Measurements from ENCODE around the gene RRBP1.

RRBP1 gene

DNA sequence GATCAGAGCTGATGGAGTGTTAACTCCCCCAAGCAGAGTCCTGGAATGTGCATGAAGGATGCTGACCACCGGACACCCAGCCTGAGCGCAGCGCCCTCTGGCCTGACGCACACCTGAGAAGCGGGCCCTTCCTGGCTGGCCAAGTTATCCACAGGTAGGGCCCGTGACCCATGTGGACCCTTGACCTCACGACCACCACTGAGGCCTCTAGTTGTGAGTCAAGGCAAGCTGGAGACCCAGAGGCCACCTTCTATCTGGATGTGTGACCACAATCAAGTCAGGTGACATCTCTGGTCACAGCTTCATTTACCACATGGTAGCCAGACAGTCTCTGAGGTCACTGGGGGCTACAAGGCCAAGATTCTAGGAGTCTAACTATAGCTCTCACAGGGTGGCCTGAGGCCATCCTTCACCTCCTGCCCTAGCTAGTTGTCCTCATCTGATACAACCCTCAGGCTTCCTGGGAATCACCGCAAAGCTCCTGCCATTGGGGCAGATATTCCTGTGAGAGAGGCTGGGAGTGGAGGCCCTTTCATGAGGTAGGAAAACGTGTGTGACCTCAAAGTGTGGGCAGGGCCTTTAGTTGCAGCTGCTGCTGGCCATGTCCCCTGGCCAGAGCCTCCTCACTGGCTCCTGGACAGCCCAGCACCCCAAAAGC, 59.1 kb downstream of the RRBP1 start:
- Histone ChIP-seq H3K36me3 (ENCODE audit: control insufficient read depth in 4 of 4, insufficient read depth in 4 of 4, low read length in 3 of 4) (peaks cover 16 to 100% (median 70%) of the 10 kb centered on the region in 4 experiments), H3K27ac (ENCODE audit: insufficient read depth in 1 of 2, low read depth in 1 of 2, low read length in 2 of 2, poor library complexity in 1 of 2, severe bottlenecking in 2 of 2) (no peak overlapping the region)
- CTCF ChIA-PET = interaction anchor here (0.8 to 1.2 kb wide), 3 partner anchors 10 to 88 kb away, joined by 3 to 4 read pairs (median 3); no protein-coding TSS in a partner anchor

DNA sequence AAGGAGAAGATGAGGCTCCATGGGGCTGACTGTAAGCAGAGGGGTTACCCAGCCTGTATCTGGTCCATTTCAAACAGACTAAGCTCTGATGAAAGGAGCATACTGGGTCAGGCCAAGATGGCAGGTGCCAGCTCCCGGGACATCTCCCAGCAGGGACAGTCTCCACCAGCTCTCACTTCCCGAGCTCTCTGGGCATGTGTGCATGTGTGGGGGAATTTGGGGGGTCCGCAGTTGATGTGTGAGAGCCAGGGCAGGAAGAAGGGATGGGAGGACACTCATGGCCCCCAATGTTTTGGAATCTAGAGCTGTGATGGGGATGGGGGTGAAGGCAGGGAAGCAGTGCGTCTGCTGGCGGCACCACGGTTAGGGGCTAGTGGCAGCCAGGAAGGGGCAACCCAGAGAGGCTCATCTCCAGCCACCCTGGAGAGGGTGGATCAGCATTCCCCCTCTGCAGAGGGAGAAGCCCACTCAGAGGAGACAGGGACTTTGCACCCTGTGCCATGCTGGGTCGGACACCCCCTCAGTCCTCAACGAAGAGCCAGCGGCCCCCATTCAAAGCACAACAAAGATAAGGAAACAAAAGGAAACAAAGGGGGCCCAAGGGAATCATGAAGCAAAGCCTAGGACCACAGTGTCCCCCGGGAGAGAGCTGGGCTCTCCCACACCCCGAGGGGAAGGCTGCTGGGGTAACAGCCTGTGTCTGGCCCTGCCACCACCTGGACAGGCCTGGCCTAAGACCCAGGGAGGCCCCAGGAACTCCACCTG, 59.8 kb downstream of the RRBP1 start:
- CTCF ChIA-PET = interaction anchor here (0.9 to 1.8 kb wide), 3 partner anchors 12 to 87 kb away, joined by 3 to 4 read pairs (median 3); no protein-coding TSS in a partner anchor
- Histone ChIP-seq H3K9me3 (ENCODE audit: control extremely low read depth in 1 of 5, control insufficient read depth in 4 of 5, insufficient read depth in 2 of 5, low read depth in 1 of 5, low read length in 4 of 5) (no peaks in the 10 kb centered on the region), H3K4me1 (ENCODE audit: control extremely low read depth in 1 of 4, control insufficient read depth in 4 of 4, insufficient read depth in 4 of 4, low read length in 3 of 4) (no peaks in the 10 kb centered on the region), H3K27ac (ENCODE audit: insufficient read depth in 1 of 2, low read depth in 1 of 2, low read length in 2 of 2, poor library complexity in 1 of 2, severe bottlenecking in 2 of 2) (no peak overlapping the region), H3K4me3 (ENCODE audit: control insufficient read depth in 1 of 7, extremely low read depth in 1 of 7, insufficient read depth in 4 of 7, low read depth in 2 of 7, low read length in 6 of 7) (no peak overlapping the region), H3K36me3 (ENCODE audit: control insufficient read depth in 4 of 4, insufficient read depth in 4 of 4, low read length in 3 of 4) (peaks cover 16 to 98% (median 69%) of the 10 kb centered on the region in 4 experiments), H3K27me3 (replicated peaks in 2 of 5; ENCODE audit: control insufficient read depth in 4 of 5, insufficient read depth in 5 of 5, low read length in 4 of 5) (no peaks in the 10 kb centered on the region)
- DNase-seq = no peak
- WGBS (ENCODE audit: insufficient coverage) = 95% methylated on average over 10 of the region's 11 CpGs
- POLR2A ChIA-PET = no interaction called here

More for the DNA sequence above, 59.1 kb downstream of the RRBP1 start:
- no peak for DNase-seq
- Histone ChIP-seq H3K27me3 (replicated peaks in 2 of 5; ENCODE audit: control insufficient read depth in 4 of 5, insufficient read depth in 5 of 5, low read length in 4 of 5) (no peaks in the 10 kb centered on the region), H3K4me3 (ENCODE audit: control insufficient read depth in 1 of 7, extremely low read depth in 1 of 7, insufficient read depth in 4 of 7, low read depth in 2 of 7, low read length in 6 of 7) (no peak overlapping the region), H3K4me1 (ENCODE audit: control extremely low read depth in 1 of 4, control insufficient read depth in 4 of 4, insufficient read depth in 4 of 4, low read length in 3 of 4) (no peaks in the 10 kb centered on the region), H3K9me3 (ENCODE audit: control extremely low read depth in 1 of 5, control insufficient read depth in 4 of 5, insufficient read depth in 2 of 5, low read depth in 1 of 5, low read length in 4 of 5) (no peaks in the 10 kb centered on the region)
- 91% methylated on average over 8 of the region's 9 CpGs for WGBS (ENCODE audit: insufficient coverage)
- POLR2A ChIA-PET = no interaction called here

DNA sequence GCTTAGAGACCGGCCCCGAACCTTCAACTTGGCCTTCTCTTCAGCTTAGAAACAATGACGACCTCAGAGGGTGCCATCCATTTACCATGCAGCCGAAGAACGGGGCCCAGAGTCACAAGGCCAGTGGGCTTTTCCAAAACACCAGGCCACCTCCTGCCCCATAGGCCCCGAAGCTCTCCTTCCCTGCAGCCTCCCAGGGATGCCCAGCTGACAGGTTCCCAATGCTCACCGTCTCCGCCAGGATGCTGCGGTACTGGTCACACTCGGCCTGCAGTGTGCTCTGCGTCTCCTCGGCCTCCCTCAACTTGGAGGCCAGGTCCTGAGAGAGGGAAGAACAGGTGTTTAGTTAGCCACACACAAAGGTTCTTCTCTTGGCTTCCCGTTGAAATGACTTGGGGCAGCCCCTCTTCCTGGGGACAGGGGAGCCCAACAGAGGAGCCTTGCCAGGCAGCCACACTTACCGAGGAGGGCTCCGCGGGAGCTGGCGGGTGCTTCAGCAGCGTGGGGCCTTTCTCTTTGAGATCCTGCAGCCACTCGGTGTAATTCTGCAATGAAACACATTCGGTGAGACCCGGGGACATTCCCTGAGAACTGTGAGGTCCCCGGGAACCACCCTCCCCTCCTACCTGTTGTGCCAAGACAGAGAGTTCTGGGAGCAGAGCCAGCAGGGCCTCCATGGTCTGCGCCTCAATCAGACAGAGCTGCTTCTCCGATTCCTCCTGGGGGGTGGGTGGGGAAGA, 60.6 kb downstream of the RRBP1 start:
- POLR2A ChIA-PET = no interaction called here
- CTCF ChIA-PET = interaction anchor here (1.5 to 1.8 kb wide), 2 partner anchors 49 to 84 kb away, joined by 4 to 6 read pairs; no protein-coding TSS in a partner anchor

DNA sequence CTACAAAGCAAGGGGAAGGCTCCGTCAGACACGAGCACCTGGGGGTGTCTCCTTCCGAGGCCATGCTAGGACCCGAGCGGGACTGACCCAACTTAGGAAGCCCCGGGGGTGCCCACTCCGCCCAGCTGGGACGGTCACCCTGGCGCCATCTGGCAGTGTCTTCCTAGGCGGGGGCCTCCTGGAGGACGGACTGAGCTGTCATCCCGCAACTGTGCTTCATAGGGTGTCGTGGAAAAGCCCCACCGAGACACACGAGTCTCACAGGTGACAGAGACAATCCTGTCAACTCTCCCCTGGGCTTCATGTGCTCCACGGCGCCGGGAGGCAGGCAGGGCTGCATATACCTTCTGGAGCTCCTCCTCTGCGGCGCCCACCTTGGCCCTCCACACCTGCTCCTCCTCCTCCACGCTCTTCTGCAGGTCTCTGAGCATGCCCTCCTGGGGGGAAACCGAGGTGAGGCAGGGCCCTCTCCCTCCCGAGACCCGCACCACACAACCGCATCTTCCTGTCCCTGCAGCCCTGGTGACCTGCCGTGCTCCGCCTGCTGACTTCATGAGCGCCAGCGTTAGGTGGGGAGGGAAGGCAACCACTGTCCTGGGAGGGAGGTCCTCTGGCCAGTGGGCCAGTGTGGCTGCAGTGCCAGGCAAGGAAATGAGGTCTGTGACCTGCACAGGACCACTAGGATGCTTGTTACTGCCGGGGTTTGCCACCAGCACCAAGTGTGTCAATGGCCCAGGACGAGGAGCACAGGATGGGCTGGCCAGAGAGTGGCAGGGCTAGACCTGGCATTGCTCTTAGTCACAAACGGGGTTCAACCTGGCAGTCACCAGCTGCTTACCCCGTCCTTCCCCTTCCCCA, 61.4 kb downstream of the RRBP1 start:
- no peak for DNase-seq
- 97% methylated on average over 33 of the region's 33 CpGs for WGBS (ENCODE audit: insufficient coverage)
- ChIA-PET POLR2A (no interaction called here), CTCF (interaction anchor here (0.9 to 1.8 kb wide), 3 partner anchors 18 to 83 kb away, joined by 3 to 6 read pairs (median 4); no protein-coding TSS in a partner anchor)
- peaks cover 0 to 16% (median 9%) of the 10 kb centered on the region in 4 experiments for H3K4me1 ChIP-seq (ENCODE audit: control extremely low read depth in 1 of 4, control insufficient read depth in 4 of 4, insufficient read depth in 4 of 4, low read length in 3 of 4)
- H3K9me3 ChIP-seq (ENCODE audit: control extremely low read depth in 1 of 5, control insufficient read depth in 4 of 5, insufficient read depth in 2 of 5, low read depth in 1 of 5, low read length in 4 of 5) = no peaks in the 10 kb centered on the region
- H3K4me3 ChIP-seq (ENCODE audit: control insufficient read depth in 1 of 7, extremely low read depth in 1 of 7, insufficient read depth in 4 of 7, low read depth in 2 of 7, low read length in 6 of 7) = no peak overlapping the region
- H3K27ac ChIP-seq (ENCODE audit: insufficient read depth in 1 of 2, low read depth in 1 of 2, low read length in 2 of 2, poor library complexity in 1 of 2, severe bottlenecking in 2 of 2) = no peak overlapping the region
- H3K36me3 ChIP-seq (ENCODE audit: control insufficient read depth in 4 of 4, insufficient read depth in 4 of 4, low read length in 3 of 4) = peaks cover 16 to 96% (median 74%) of the 10 kb centered on the region in 4 experiments
- H3K27me3 ChIP-seq (replicated peaks in 2 of 5; ENCODE audit: control insufficient read depth in 4 of 5, insufficient read depth in 5 of 5, low read length in 4 of 5) = no peaks in the 10 kb centered on the region

More for the DNA sequence above, 60.6 kb downstream of the RRBP1 start:
- H3K4me3 ChIP-seq (ENCODE audit: control insufficient read depth in 1 of 7, extremely low read depth in 1 of 7, insufficient read depth in 4 of 7, low read depth in 2 of 7, low read length in 6 of 7) = no peak overlapping the region
- H3K27me3 ChIP-seq (replicated peaks in 2 of 5; ENCODE audit: control insufficient read depth in 4 of 5, insufficient read depth in 5 of 5, low read length in 4 of 5) = no peaks in the 10 kb centered on the region
- no peak for DNase-seq
- H3K36me3 ChIP-seq (ENCODE audit: control insufficient read depth in 4 of 4, insufficient read depth in 4 of 4, low read length in 3 of 4) = peaks cover 16 to 98% (median 71%) of the 10 kb centered on the region in 4 experiments
- no peaks in the 10 kb centered on the region for H3K9me3 ChIP-seq (ENCODE audit: control extremely low read depth in 1 of 5, control insufficient read depth in 4 of 5, insufficient read depth in 2 of 5, low read depth in 1 of 5, low read length in 4 of 5)
- 99% methylated on average over 19 of the region's 24 CpGs for WGBS (ENCODE audit: insufficient coverage)
- H3K4me1 ChIP-seq (ENCODE audit: control extremely low read depth in 1 of 4, control insufficient read depth in 4 of 4, insufficient read depth in 4 of 4, low read length in 3 of 4) = peaks cover 0 to 8% (median 4%) of the 10 kb centered on the region in 4 experiments
- H3K27ac ChIP-seq (ENCODE audit: insufficient read depth in 1 of 2, low read depth in 1 of 2, low read length in 2 of 2, poor library complexity in 1 of 2, severe bottlenecking in 2 of 2) = no peak overlapping the region

DNA sequence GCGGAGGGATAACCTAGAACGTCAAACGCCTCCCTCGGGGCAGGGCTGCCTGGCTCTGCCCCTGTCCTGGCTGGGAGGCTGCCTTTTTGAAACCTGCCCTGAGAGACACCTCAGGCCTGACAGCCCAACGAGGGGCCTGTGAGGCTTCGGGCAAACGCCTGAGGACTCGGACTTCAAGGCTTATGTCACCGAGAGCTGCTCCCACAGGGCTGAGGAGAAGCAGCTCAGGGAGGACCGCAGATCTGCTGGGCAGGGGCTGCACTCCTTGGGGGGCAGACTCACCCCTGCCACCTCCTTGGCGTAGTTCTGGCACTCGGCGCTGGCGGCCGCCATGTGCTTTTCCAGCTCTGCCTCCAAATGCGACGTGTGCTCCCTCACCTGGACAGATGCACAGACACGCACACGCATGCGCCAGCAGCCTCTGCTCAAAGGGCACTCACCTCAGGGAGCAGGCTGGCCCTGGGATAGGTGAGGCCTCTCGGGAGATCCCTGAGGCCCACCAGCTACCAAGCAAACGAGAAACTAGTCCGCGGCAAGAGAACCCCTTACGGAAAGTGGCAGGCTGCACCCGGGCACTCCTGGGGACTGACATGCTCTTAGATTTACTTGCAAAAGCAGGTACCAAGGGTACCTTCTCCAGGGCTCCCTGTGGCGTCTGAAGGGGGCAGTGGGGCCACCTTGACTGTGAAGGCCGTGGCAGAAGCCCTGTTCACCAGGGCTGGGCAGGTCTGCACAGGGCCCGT, 62.5 kb downstream of the RRBP1 start:
- WGBS (ENCODE audit: insufficient coverage) = 91% methylated on average over 26 of the region's 29 CpGs
- DNase-seq = no peak
- Histone ChIP-seq H3K36me3 (ENCODE audit: control insufficient read depth in 4 of 4, insufficient read depth in 4 of 4, low read length in 3 of 4) (peaks cover 16 to 96% (median 73%) of the 10 kb centered on the region in 4 experiments), H3K9me3 (ENCODE audit: control extremely low read depth in 1 of 5, control insufficient read depth in 4 of 5, insufficient read depth in 2 of 5, low read depth in 1 of 5, low read length in 4 of 5) (no peaks in the 10 kb centered on the region), H3K4me3 (ENCODE audit: control insufficient read depth in 1 of 7, extremely low read depth in 1 of 7, insufficient read depth in 4 of 7, low read depth in 2 of 7, low read length in 6 of 7) (no peak overlapping the region), H3K4me1 (ENCODE audit: control extremely low read depth in 1 of 4, control insufficient read depth in 4 of 4, insufficient read depth in 4 of 4, low read length in 3 of 4) (peaks cover 0 to 27% (median 13%) of the 10 kb centered on the region in 4 experiments), H3K27ac (ENCODE audit: insufficient read depth in 1 of 2, low read depth in 1 of 2, low read length in 2 of 2, poor library complexity in 1 of 2, severe bottlenecking in 2 of 2) (no peak overlapping the region), H3K27me3 (replicated peaks in 2 of 5; ENCODE audit: control insufficient read depth in 4 of 5, insufficient read depth in 5 of 5, low read length in 4 of 5) (no peaks in the 10 kb centered on the region)
- CTCF ChIA-PET = interaction anchor here (0.9 to 5.6 kb wide), 4 partner anchors 17 to 115 kb away, joined by 3 to 36 read pairs (median 18); no protein-coding TSS in a partner anchor
- POLR2A ChIA-PET = no interaction called here

DNA sequence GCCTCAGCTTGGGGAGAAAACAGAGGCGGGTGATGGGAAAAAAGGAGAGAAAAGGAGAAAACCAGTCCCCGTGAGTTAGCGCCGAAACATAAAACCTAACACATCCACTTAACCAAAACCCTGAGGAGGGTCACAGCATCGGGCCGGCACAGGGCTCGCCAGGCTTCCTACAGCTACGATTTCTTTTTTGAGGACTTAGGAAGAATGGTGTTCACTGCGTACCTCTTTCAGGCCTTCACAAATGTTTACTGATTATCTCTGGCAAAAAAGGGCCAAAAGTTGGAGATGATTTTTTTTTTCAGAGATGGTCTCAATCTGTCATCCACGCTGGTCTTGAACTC, 63.4 kb downstream of the RRBP1 start:
- H3K36me3 ChIP-seq (ENCODE audit: control insufficient read depth in 4 of 4, insufficient read depth in 4 of 4, low read length in 3 of 4) = peaks cover 14 to 96% (median 69%) of the 10 kb centered on the region in 4 experiments
- no peak overlapping the region for H3K4me3 ChIP-seq (ENCODE audit: control insufficient read depth in 1 of 7, extremely low read depth in 1 of 7, insufficient read depth in 4 of 7, low read depth in 2 of 7, low read length in 6 of 7)
- no CpG with 5 or more reads among the region's 10 CpGs for WGBS (ENCODE audit: insufficient coverage)
- no peaks in the 10 kb centered on the region for H3K9me3 ChIP-seq (ENCODE audit: control extremely low read depth in 1 of 5, control insufficient read depth in 4 of 5, insufficient read depth in 2 of 5, low read depth in 1 of 5, low read length in 4 of 5)
- no peaks in the 10 kb centered on the region for H3K27me3 ChIP-seq (replicated peaks in 2 of 5; ENCODE audit: control insufficient read depth in 4 of 5, insufficient read depth in 5 of 5, low read length in 4 of 5)
- no peak for DNase-seq
- CTCF ChIA-PET = interaction anchor here (0.8 to 5.6 kb wide), 14 partner anchors 9 to 317 kb away, joined by 3 to 36 read pairs (median 4); no protein-coding TSS in a partner anchor
- H3K27ac ChIP-seq (ENCODE audit: insufficient read depth in 1 of 2, low read depth in 1 of 2, low read length in 2 of 2, poor library complexity in 1 of 2, severe bottlenecking in 2 of 2) = no peak overlapping the region
- peaks cover 0 to 27% (median 13%) of the 10 kb centered on the region in 4 experiments for H3K4me1 ChIP-seq (ENCODE audit: control extremely low read depth in 1 of 4, control insufficient read depth in 4 of 4, insufficient read depth in 4 of 4, low read length in 3 of 4)
- POLR2A ChIA-PET = no interaction called here

All from common myeloid progenitor, CD34-positive (primary cell).